T follicular helper cell (primary cell): ENCODE measurements around the gene ABCA6.
"Not testable (repeated sequence)": the region's sequence is repeated elsewhere in the genome, so short reads cannot be mapped to it uniquely, and the experiment has no call there.

Source experiments
- DNase-seq: peaks from one replicate; pipeline ENCODE4 v3.0.0-alpha.2; 2020; ENCODE audit warnings: low read depth

Gene ABCA6

DNA sequence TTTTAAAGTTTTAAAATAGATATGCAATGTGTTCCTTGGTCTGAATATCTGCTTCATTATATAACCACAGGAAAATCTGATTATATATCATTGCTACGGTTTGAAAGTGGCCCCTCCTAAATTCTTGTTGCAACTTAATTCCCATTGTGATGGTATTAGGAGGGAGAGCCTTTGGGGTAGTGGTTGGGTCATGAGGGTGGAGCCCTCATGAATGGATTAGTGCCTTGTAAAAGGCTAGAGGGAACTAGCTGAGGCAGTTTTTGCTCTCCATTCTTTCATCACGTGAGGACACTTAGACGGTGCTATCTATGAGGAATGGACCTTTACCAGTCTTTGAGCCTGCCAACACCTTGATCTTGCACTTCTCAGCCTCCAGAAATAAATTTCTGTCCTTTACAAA is 7.6 kb downstream of the ABCA6 start:
- no peak for DNase-seq

DNA sequence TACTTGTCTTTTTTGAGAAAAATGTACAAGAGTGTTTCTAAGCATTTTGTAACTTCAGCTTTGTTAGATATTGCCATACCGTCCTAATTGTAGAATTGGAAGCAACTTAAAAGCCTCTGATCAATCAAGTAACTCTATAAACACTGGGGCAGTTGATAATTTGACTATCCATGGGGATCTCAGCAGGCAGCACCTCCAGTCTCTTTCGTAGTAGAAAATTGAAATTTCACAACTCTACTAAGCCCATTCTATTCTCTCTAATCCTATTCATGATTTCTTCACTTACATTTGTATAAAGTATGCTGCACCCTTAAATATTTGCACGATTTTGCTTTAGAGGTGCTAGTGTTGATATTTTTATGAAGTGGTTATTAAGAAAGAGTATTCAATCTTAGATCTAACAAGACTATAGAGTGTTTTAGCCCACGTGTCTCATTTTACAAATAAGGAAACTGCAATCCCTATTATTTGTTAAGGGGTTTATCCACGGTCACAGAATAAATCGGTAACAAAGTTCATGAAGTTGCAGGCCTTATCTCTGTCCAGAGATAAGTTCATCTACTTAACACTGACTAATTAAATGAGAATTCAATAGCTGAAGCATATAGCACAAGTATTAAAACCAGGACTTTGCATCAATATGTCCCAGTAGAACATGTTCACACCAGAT is 10.9 kb downstream of the ABCA6 start:
- no peak for DNase-seq

DNA sequence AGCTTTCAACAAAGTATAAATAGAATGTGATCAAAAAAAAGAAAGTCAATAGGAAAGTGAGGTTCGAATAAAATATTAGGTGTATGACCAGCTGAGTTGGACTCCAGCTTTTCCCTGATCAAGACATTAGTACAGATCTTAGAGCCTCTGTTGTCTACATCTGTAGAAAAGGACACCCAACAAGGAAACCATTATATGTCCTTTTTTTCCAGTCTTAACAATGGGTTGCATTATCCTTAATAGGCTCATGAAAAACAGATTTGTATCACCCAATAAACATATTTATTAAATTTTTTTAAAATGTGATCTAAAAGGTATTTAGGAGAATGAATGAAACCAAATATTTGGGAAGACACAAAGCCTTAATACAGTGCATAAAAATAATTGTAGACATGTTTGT is 18.1 kb downstream of the ABCA6 start:
- DNase-seq, result no peak

DNA sequence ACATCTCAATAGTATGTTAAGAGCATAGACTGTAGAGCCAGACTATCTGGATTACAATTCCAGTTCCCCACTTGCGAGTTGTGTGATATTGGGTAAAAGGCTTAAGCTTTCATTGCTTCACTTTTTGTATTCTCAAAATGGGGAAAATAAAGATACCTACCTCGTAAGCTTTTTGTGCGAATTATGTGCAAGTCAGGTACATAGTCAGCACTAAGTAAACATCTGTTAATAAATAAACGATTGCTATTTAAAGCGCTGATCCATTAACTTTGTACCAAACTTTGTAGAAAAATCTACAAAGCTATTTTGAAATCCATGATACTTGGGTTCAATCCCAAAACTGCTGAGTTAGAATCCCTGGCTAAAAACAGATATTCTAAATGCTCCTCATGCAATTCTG is 19.6 kb downstream of the ABCA6 start:
- no peak for DNase-seq

DNA sequence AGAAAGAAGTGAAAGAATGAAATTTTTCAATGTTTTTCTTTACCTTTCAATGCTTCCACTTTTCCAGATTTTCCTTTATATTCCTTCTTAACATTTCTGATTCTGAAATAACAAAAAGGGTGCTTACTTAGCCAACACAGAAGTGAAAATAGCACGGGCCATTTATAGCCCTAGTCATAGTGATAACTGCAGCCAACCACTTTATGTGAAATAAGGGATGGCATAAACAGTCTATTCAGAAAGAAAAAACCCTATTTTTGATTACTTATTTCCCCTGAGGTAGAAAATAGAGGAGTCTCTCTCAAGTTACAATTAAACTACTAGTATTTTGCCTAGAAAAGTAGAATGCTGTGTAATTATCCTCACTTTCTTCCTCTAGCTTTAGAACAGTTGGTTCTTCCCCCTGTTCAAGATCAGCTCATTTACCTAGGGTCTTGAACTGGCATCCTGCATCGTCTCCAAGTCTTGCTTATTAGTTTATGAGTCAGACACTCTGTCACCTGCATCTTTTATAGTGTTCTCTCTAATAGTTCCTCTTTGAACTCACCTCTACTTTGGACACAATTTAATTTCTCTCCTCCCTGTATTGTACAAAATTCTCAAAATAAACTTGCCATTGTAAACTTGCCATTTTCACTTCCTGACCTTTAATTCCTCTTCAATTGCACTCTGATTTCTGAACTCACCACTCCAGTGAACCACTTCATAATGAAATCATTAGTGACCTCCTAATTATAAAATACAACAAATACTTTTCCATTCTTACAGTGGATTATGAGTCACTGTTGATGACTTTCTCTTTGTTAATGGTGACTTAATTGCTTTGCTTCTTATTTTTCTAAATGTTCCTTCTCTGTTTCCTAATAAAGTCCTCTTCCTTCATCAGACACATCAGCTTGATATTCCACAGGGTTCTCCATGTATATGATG is 23.6 kb downstream of the ABCA6 start:
- DNase-seq, result no peak

DNA sequence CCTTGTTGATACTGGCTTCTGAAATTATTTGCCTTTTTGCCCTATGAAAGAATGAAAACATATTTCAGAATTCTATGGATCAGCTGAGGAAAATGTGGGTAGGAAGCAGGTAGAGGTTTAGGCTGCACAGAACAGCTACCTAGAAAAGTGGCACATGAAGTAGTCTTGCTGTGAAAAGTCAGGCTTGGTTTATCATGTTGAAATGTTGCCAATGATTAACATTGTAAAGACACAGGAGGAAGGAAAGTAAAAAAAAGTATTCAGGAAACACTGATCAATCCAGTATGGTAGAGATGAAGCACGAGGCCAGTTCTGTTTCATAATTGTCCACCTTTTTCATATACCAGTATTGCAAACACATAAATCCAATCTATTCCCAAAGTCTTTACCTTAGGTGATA is 29.9 kb downstream of the ABCA6 start:
- no peak for DNase-seq

DNA sequence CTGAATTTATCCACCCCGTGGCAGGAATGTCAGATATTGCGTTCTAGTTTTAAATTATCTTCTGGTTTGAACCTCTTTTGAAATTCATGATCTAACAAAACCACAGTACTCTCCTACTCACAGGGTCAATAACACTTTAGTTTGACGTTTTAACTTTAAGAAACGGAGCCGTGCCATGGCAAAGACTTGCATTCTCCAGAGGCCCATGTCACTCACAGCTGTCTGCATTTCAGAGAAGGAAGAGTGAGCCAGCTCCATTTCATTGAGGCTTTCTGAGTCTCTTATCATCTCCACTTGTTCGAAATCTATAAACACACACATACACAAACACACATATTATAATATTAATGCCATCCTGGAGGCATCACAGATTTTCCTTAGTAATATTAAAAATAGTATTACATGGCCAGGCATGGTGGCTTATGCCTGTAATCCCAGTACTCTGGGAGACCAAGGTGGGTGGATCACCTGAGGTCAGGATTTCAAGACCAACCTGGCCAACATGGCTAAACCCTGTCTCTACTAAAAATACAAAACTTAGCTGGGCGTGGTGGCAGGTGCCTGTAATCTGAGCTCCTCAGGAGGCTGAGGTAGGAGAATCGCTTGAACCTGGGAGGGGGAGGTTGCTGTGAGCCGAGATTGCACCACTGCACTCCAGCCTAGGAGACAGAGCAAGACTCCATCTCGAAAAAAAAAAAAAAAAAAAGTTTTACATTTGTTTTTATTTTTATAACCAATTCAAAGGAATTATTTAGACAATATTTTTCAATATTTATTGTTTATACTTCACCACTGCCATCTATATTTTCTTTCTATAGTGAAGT is 35.6 kb downstream of the ABCA6 start:
- DNase-seq, result no peak

DNA sequence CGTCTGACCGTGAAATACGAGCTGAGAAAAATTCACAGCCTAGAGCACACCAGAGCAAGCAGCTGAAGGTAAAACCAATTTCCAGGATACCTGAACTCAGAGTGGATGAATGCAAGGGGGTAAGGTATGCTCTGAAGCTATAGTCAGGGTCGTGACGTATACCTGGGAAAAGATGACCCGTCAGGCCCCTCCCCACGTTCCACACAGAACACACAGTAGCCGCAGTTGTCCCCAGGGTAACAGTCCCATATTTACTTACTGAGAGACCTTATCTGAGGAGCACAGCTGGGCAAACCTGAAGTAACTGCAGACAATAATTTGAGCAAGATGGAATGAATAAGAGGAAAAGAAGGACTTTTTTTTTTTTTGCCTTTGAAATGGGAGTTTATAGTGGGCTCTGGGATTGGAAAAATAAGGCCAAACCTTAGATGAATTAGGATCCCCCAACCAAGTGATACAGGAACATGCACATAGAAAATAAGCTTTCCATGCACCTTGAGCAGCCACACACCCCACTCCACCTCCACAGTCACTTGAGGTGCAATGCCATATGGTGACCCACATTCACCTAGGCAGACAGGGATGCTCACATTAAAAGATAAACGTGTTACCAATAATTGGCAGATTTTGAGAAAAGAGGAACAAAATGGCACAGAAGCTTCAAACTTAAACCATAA is 38.0 kb downstream of the ABCA6 start:
- no peak for DNase-seq

DNA sequence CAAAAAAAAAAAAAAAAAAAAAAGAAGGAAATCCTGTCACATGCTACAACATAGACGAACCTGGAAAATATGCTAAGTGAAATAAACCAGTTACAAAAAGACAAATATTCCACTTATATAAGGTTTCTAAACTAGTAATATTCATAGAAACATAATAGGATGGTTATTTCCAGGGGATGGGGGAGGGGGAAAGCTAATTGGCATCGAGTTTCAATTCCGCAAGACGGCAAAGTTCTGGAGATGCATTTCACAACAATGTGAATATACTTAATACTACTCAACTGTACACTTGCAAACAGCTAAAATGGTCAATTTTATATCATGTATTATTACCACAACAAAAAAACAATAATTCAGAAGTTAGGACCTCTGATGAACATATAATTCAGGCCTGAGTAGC is 43.1 kb downstream of the ABCA6 start:
- no peak for DNase-seq

DNA sequence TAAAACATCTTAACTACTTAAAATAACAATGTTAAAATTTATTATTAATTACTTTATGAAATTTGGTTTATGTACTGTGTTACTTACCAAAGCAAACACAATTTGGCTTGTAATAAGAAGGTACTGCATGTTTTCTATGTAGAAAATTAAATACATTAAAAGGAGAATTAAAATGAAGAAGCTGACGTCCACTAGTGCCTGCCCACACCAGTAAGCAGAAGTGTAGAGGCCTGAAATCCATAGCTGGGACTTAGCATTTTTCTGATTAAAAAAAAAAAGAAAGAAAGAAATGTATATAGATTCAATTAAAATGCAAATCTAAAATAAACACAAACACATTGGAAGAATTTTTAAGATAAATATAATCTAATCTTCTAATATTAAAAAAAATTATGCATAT is 45.2 kb downstream of the ABCA6 start:
- no peak for DNase-seq

DNA sequence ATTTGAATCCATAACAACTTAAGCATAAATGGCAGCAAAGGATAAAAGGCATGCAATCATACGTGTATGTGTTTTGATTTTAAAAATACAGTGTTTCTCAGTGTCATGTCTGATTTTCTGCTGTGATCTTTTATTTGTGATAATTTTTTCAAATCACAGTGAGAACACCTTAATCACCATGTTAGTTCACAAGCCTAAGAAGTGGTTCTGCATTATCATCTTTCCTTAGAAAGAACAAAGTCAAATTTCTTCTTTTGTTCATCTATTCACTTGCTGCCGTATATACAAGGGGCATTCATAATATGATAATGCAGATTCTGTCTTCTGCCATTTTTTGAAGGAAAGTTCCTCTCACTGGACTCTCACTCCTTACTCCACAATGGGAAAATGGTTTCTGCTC is 47.7 kb downstream of the ABCA6 start:
- DNase-seq, result no peak

DNA sequence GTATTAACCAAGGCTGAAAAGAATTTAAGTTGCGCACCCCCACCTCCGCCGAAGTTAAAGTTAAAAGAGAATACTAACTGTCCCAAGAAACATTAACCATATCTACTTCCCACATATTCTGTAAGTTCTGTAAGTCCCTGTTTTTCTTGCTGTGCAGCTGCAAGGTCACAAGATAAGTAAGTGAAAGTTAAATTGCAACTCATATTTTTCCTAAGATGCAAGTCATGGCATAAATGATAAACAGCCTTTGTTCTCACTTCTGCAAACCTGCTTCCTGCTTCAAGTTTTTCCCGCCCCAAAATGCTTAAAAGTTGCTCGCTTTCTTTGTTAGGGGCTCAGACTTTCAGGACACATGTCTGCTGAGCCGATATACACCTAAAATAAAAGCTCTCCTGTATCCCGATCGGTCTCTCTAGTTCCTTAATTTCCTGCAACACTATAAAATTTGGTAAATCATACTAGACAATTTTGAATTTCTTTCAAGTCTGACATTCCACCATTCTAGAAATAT is 48.4 kb downstream of the ABCA6 start:
- no peak for DNase-seq

DNA sequence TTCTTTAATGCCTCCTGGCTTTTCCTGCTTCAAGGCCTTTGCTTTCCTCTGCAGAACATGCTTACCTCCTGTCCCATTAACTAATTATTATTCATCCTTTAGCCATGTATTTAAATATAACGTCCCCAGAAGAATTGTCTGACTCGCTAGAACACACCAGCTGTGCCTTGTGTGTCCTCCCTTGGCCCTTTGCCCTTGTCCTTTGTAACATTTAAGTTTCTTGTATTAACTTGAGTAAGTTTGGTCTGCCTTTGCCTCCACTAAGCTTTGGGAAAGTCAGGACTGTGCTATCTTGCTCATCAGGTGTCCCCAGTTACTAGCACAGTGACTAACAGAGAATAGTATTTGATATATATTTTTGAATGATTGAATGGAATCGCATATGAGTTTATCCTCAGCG is 51.3 kb downstream of the ABCA6 start:
- DNase-seq, result no peak

DNA sequence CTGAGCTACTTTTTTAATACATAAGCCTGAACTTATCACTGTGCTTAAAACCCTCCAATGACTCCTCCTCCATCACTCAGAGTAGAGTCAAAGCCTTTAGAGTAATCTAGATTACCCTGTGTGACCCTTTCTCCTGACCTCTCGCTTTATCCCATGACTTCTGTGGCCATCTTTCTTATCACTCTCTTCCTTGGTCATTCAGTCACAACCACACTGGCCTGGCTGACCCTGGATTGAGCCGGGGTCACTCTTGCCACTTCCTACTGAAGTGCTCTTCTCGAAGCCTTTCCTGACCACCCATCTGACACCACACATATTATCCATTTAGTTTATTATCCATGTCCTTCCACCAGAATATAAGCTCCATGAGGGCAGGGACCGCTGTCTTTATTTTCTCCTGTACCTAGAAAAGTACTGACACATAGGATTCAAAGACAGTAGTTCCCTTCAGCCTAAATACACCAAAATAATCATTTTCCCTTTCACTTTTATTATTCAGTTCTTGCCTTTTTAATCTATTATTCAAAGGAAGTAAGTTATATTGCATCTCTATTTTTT is 53.0 kb downstream of the ABCA6 start:
- no peak for DNase-seq

DNA sequence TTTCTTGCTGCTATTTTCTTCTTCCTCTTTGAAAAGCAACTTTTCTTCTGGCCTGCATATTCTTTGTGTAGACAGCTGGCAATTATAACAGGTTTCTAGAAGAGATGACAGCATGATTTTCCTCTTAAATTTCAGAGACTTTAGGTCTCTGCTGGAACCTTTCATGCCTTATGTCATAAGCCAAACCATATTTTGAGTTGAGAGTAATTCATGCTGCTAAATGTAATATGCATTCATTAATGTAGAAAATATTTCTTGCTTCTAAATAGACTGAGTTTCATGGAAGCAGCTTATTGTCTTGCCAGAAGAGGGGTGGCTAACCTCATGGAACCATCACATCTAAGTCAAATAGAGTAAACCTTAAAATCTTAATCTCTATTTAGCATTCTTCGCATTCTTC is 55.1 kb downstream of the ABCA6 start:
- DNase-seq, result no peak

DNA sequence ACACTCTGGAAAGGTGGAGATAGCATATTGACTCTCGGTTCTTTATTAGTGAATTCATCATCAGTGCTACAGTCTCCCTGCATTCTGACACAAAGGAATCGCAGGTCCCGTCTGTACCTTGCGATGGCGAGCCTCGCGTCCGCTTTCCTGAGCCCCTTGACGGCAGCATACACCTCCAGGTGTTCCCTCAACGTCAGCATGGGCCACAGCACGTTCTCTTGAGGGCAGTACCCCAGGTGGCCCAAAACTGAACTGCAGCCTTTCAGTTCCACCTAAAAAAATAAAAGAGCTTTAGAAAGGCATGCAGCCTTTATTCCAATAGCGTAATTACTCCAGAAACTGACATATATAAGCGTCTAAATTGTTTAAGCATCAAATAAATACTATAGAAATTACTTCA is 56.8 kb downstream of the ABCA6 start:
- no peak for DNase-seq

DNA sequence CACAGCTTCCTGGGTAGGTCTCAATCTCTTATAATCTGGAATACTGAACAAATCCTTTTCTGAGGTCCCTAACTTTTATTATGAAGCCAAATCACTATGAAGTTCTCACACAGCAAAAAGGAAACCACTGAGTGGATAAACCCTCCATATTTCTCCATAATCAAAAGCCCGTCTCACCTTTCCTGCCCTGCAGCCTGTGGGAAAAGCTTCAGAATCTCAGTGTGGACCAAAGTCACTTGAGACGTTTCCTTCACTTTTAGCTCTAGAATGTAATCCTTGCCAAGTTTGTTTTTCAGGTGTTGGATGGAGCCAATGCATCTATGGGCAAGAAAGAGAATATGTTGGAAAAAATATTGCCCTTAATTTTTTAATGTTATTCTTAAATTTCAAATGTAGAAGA is 59.0 kb downstream of the ABCA6 start:
- no peak for DNase-seq

DNA sequence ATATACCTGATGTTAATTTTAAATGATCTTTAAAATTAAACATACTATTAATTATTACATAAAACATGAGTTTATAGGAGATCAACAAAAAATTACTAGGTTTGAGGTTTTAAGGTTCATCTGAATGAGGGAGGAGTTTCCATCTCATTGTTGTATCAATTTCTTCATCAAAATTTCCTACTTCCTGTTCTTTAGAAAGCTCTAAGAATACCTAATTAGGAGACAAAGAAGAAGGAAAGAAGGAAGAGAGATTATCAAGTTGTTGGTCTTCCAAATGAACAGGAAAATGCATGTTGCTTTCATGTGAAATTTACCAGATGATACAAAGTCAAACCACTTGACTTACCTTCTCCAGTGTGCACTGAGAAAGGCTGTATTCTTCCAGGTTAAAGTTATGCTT is 62.8 kb downstream of the ABCA6 start:
- no peak for DNase-seq

DNA sequence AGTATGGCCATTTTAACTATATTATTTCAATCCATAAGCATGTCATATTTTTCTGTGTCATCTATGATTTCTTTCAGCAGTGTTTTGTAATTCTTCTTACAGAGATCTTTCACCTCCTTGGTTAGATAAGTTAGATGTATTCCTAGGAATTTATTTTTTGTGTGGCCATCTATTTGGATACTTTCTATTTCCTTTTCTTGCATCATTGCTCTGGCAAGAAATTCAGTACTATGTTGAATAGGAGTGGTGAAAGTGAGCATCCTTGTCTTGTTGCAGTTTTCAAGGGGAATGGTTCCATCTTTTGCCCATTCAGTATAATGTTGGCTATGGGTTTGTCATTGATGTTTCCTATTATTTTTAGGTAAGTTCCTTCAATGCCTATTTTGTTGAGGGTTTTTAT is 65.9 kb downstream of the ABCA6 start:
- DNase-seq, result no peak

DNA sequence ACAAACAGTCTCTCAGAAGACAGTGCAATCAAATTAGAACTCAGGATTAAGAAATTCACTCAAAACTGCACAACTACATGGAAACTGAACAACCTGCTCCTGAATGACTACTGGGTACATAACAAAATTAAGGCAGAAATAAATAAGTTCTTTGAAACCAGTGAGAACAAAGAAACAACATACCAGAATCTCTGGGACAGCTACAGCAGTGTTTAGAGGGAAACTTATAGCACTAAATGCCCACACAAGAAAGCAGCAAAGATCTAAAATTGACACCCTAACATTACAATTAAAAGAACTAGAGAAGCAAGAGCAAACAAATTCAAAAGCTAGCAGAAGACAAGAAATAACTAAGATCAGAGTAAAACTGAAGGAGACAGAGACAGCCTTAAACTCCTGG is 68.3 kb downstream of the ABCA6 start:
- DNase-seq, result not testable (repeated sequence)

DNA sequence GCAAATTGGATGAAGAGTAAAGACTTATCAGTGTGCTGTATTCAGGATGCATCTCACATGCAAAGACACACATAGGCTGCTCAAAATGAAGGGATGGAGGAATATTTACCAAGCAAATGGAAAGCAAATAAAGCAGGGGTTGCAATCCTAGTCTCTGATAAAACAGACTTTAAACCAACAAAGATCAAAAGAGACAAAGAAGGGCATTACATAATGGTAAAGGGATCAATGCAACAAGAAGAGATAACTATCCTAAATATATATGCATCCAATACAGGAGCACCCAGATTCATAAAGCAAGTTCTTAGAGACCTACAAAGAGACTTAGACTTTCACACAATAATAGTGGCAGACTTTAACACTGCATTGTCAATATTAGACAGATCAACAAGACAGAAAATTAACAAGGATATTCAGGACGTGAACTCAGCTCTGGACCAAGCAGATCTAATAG is 68.9 kb downstream of the ABCA6 start:
- DNase-seq, result not testable (repeated sequence)

DNA sequence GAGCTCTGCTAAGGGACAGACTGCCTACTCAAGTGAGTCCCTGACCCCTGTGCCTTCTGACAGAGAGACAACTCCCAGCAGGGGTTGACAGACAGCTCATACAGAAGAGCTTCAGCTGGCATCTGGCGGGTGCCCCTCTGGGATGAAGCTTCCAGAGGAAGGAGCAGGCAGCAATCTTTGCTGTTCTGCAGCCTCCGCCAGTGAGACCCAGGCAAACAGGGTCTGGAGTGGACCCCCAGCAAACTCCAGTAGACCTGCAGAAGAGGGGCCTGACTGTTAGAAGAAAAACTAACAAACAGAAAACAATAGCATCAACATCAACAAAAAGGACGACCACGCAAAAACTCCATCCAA is 70.5 kb downstream of the ABCA6 start:
- DNase-seq, result not testable (repeated sequence)
